GM18517 (cell line): ENCODE measurements around the gene GPR150.

Experiments used
- ATAC-seq: cut with Tn5 transposase; IDR thresholded peaks from one replicate; pipeline ENCODE4 v1.9.1; 2021; ENCODE audit warnings: mild to moderate bottlenecking, moderate library complexity; ENCODE audit not compliant: unreplicated experiment

The GPR150 gene

GRCh38 chr5:95620030-95620869 is at the start of gene GPR150:
Gene GPR150 (plus strand): TSS chr5:95620087. CDS start chr5:95620276, 189 bp downstream.
- peak; percentile 40 for ATAC-seq

- ATAC-seq = no peak
Observed at GRCh38 chr5:95572016-95572415, 47.9 kb upstream of the GPR150 start.

- ATAC-seq = no peak
Observed at GRCh38 chr5:95581576-95581975, 38.3 kb upstream of the GPR150 start.

GRCh38 chr5:95583992-95584391 is 35.9 kb upstream of the GPR150 start:
- ATAC-seq = no peak

GRCh38 chr5:95590880-95591279 is 29.0 kb upstream of the GPR150 start:
- ATAC-seq = no peak

GRCh38 chr5:95591490-95591901 is 28.4 kb upstream of the GPR150 start:
- ATAC-seq = peak; percentile 88

GRCh38 chr5:95595289-95595931 is 24.5 kb upstream of the GPR150 start:
- ATAC-seq = no peak

DNA sequence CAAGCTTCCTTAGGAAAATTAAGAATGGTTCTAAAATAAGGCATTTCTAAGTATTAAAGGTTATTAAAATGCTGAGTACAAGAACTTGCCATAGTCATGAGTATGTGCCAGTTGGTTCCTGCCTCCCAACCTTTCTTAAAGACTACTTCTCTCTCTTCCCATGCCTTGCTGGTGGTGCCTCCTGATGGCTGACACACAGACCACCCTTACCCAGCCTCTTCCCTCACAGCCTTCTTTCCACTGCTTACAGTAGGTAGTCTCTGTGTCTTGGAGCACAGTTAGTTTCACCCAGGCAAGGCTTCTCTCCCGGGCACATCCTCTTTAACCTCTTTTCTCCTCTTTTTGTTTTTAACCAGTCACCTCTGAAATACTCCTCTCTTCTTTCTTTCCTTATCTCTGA is 20.6 kb upstream of the GPR150 start:
- ATAC-seq = no peak

GRCh38 chr5:95600557-95600956 is 19.3 kb upstream of the GPR150 start:
- no peak for ATAC-seq

- no peak for ATAC-seq
Observed at GRCh38 chr5:95605786-95606185, 14.1 kb upstream of the GPR150 start.

GRCh38 chr5:95606419-95606818 is 13.5 kb upstream of the GPR150 start:
- no peak for ATAC-seq

DNA sequence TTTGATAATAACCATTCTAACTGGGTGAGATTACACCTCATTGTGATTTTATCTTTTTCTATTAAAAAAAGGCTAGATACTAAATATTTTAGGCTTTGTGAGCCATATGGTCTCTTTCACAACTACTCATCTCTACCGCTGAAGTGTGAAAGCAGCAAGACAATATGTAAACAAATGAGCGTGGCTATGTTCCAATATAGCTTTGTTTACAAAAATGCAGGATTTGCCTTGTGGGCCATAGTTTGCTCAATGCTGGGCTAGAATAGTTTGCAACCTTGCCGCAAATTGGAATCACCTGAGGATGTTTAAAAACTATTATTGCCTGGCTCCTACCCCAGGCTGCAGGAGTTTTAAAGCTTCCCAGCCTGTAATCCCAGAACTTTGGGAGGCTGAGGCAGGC is 10.2 kb upstream of the GPR150 start:
- no peak for ATAC-seq

- ATAC-seq = no peak
Observed at GRCh38 chr5:95610546-95610945, 9.3 kb upstream of the GPR150 start.

DNA sequence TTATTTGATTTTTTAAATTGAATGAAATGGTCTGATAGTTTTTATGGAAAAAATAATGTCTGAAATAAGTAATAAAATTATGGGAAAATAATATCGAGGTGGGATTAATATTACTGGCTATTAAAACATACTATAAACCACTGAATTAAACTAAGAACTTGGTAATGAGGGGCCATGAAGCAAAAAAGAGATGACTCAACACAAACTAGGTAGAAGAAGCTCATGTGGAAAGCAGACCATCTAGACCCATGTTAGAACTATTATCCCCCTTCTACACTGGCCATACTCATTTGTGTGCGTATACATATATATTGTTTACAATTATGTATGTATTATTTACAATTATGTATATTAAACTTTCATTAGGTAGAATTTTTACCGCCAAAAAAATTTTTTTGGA is 8.5 kb upstream of the GPR150 start:
- no peak for ATAC-seq

- ATAC-seq = no peak
Observed at GRCh38 chr5:95613514-95613913, 6.4 kb upstream of the GPR150 start.

GRCh38 chr5:95615164-95615467 is 4.8 kb upstream of the GPR150 start:
- ATAC-seq = no peak

- no peak for ATAC-seq
Observed at GRCh38 chr5:95617057-95617456, 2.8 kb upstream of the GPR150 start.

DNA sequence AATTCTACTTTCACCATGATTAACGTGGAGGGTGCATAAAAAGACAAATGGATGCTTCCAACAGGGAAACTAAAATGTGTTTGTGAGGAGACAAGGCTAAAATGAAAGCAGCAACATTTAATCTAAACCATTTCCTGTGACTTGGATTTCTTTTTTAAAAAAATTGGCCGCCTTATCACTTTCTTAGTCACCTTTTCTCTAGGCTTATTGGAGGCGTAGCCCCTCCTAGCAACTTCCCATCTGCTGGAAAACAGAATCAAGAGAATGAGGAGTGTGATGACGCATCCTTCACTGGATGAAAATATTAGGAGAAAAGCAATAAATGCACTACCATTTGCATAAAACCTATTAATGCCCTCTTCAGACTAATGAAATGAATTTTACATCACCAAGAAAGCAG is 791 bp upstream of the GPR150 start:
- no peak for ATAC-seq

DNA sequence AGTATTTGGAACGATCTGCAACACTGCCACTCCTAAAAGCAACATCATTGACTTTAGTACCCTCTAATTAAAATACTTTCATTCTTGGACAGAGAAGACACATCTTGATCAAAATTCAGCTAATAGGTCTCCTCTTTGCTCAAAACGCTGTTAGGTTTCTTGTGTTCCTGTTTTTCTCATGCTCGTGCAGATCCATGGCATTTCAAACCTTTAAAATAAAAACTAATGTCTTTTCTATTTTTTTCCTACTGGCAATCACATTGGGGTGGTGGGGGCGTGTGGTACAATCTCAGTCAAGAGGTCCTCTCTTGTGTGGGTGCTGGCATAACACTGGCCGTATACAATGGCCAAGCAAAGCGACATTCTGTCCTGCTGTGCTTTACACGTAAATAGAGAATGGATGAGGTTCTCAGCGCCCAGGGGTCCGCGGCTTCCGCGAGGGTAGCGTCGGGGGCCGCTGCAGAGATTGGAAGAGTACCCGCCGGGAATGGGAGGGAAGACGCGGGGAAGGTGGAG is 315 bp upstream of the GPR150 start:
- ATAC-seq = no peak

DNA sequence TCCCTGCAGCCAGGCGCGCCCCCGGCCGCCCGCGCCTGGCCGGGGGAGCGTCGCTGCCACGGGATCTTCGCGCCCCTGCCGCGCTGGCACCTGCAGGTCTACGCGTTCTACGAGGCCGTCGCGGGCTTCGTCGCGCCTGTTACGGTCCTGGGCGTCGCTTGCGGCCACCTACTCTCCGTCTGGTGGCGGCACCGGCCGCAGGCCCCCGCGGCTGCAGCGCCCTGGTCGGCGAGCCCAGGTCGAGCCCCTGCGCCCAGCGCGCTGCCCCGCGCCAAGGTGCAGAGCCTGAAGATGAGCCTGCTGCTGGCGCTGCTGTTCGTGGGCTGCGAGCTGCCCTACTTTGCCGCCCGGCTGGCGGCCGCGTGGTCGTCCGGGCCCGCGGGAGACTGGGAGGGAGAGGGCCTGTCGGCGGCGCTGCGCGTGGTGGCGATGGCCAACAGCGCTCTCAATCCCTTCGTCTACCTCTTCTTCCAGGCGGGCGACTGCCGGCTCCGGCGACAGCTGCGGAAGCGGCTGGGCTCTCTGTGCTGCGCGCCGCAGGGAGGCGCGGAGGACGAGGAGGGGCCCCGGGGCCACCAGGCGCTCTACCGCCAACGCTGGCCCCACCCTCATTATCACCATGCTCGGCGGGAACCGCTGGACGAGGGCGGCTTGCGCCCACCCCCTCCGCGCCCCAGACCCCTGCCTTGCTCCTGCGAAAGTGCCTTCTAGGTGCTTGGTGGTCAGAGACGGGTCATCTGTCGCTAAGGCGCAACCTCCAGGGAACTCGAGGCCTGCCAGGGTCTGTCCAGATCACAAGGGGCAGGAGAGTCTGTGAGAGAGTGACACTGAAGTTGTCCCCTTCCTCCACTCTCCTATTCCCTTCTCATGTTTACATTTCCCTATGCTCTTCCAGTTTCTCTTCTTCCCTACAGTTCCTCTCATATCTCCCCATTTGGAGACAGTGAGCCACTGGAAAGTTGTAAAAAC is 1.3 kb downstream of the GPR150 start:
- ATAC-seq = peak; percentile 52
